Transverse colon (tissue), 3 donors: ENCODE data around the gene GEMIN2.

Experiments
- CTCF ChIP-seq, 5 experiments: fragments of 200-600 bp in 3 of 5; fragments of 450-650 bp in 2 of 5; sonication (generic) in 3 of 5; IDR thresholded peaks; 1 replicate in 2 of 5; 2 replicates in 3 of 5; pipeline ENCODE4 v1.5.1; 2016 to 2017; ENCODE audit warnings: antibody characterized with exemption in 5 of 5, inconsistent platforms in 3 of 5, mild to moderate bottlenecking in 2 of 5, moderate library complexity in 1 of 5
- EP300 ChIP-seq: sonication (generic); formaldehyde crosslinking; IDR thresholded peaks from one replicate; pipeline ENCODE4 v1.6.1; 2017; ENCODE audit warnings: antibody characterized with exemption, low read depth

- TF ChIP-seq CTCF (IDR thresholded peaks at IDR 0.05) = no peak
- TF ChIP-seq EP300 = no peak
Measured at GRCh38 chr14:39173198-39173597, 59.1 kb downstream of the GEMIN2 start.
